Testis (tissue), 2 donors: ENCODE measurements around the gene SCLY.

ENCODE experiments used
- CTCF ChIP-seq, 3 experiments: fragments of 450-650 bp in 2 of 3; fragments of 200-600 bp in 1 of 3; sonication (generic) in 1 of 3; IDR thresholded peaks; one replicate each; pipeline ENCODE4 v1.5.1; 2016 to 2019; ENCODE audit warnings: antibody characterized with exemption in 3 of 3, mild to moderate bottlenecking in 2 of 3, moderate library complexity in 1 of 3
- POLR2A ChIP-seq: fragments of 450-650 bp; IDR thresholded peaks from one replicate; pipeline ENCODE4 v1.6.1; 2017; ENCODE audit warnings: antibody characterized with exemption, mild to moderate bottlenecking, moderate library complexity

GRCh38 chr2:238021327-238021726 is 39.5 kb upstream of the SCLY start:
- TF ChIP-seq POLR2A (no peak), CTCF (IDR thresholded peaks at IDR 0.05) (no peak)
